DLD1 (cell line): ENCODE measurements around the gene SPINK4.

ENCODE experiments used
- in situ Hi-C: cut with HindIII; loops from 2 replicates; pipeline ENCODE4 v1.10.0; 2017; ENCODE audit warnings: low sequenced_read_pairs

The SPINK4 gene, protein sequence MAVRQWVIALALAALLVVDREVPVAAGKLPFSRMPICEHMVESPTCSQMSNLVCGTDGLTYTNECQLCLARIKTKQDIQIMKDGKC

DNA sequence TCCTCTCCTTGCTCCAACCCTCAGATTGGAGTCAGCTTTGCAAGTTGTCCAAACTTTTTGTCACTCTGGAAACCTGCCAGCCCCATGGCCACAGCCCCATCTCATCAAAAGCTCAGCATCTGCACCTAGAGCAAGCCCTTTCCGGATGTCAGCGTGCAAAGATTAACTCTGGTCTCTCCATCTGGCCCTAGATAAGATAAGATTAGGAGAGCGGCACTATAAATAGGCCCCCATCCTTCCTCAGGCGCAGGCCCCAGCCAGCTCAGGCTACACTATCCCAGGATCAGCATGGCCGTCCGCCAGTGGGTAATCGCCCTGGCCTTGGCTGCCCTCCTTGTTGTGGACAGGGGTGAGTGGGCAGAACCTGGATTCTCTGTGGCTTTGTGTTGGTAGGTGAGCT is at the start of gene SPINK4:
Gene SPINK4 (plus strand): TSS at position 247 of the 400 bp plus-strand sequence. CDS start 42 bp downstream, at position 289.
- in situ Hi-C loops = no loop called here

GRCh38 chr9:33192493-33193255 is 47.3 kb upstream of the SPINK4 start:
- in situ Hi-C loops = no loop called here

GRCh38 chr9:33193818-33194217 is 46.1 kb upstream of the SPINK4 start:
- in situ Hi-C loops = no loop called here

- in situ Hi-C loops = no loop called here
Observed at GRCh38 chr9:33196736-33197135, 43.2 kb upstream of the SPINK4 start.

DNA sequence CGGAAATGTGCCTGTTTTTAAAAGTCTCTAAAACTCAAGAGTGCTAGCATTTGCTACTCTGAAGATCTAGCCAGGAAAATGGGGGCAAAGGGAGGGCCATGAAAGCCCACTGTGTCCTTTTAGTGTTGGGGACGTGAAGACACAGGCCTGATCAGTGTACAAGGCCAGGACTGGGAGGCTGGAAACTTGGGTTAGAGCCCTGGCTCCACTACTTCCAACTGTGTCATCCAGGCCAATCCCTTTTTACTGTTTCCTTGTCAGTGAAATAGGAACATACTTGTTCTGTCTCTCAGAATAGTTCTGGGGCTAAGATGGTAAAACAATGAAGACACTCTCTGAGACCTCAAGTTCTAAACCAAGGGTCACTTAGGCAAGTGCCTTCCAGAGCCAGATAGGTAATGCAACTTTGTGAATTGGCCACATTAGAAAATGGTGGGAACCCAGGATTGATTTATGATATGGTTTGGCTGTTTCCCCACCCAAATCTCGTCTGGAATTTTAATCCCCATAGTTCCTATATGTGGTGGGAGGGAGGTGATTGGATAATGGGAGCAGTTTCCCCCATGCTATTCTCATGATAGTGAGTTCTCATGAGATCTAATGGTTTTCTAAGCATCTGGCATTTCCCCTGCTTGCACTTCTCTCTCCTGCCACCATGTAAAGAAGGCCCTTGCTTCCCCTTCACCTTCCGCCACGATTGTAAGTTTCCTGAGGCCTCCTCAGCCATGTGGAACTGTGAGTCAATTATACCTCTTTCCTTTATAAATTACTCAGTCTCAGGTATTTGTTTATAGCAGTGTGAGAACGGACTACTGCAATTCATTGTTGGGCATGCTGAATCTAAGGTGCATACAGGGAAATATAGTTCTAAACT is 42.5 kb upstream of the SPINK4 start:
- in situ Hi-C loops = no loop called here

DNA sequence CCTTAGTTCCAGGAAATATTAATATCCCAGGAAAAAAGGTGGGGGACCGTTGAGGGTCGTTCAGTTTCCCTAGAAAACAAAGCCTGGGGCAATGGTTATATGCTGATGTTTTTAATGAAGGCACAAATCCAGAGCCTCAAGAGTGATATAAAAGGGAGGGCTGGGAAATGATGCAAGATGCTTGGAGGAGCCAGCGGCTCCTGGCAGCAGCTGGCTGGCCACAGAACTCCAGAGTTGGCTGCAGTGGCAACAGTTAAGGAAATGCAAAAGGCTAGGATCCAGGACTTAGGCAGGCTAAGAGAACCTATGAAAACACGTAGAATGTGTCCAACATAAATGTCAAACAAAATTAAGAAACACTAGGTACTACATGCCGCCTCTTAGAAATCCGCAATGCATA is 41.8 kb upstream of the SPINK4 start:
- in situ Hi-C loops = no loop called here

DNA sequence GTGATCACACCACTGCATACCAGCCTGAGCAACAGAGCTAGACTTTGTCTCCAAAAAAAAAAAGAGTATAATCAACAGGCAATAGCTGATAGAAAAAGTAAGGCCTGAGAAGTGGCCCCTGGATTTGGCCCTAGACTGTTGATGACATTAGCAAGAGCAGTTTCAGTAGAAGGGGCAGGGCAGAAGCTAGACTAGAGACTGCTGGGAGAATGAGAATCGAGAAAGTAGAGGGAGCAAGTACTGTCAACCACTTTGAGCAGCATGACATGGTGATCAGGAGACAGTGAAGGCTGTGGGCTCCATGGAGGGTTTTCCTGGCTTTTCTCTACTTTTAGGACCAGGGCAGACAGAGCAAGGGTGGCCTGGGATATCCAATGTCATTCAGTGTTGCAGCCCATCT is 37.9 kb upstream of the SPINK4 start:
- in situ Hi-C loops = no loop called here

DNA sequence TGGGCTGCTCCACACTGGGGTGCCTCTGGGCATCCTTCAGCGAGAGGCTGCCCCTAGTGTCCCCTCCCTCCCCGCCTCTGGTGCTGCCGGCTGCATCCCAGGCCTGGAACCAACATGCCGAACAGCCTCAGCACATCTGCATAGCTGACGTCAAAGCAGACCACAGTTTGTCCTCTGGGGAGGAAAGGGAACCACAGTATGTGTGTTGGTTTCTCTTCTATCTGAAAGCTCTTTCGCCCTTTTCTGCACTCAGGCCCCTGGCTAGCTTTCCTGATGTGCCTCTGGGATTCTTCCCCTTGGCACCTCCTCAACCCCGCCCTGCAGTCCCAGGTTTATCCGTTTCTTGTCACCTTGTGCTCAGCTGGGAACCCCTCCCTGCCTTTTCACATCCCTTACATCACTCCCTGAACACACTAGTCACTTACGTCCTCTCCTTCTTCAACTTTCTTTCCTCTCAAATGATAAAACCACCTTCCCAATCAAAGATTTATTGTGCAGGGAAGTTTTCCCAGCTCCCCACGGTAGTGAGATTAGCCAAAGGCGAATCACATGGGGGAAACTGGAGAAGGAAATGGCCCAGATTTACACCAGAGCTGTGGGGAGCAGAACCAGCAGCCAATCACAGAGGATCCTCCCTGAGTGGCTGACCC is 37.3 kb upstream of the SPINK4 start:
- in situ Hi-C loops = no loop called here

DNA sequence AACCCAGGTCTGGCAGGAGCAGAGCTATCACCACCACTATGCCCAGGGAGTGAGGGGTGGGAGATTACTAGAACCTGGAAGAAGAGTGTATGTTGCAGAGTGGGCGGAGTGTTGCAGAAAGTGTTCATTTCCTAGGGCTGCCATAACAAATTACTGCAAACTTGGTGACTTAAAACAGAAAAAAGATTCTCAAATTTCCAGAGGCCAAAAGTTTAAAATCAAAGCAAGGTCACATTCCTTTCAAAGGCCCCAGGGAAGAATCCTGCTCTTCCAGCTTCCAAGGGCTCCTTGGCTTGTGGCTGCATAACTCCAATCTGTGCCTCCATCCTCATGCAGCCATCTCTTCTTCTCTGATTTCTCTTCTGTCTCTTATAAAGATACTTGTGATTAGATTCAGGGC is 30.6 kb upstream of the SPINK4 start:
- in situ Hi-C loops = no loop called here

- in situ Hi-C loops = no loop called here
Observed at GRCh38 chr9:33210006-33210715, 29.8 kb upstream of the SPINK4 start.

- in situ Hi-C loops = no loop called here
Observed at GRCh38 chr9:33211695-33212393, 28.1 kb upstream of the SPINK4 start.

DNA sequence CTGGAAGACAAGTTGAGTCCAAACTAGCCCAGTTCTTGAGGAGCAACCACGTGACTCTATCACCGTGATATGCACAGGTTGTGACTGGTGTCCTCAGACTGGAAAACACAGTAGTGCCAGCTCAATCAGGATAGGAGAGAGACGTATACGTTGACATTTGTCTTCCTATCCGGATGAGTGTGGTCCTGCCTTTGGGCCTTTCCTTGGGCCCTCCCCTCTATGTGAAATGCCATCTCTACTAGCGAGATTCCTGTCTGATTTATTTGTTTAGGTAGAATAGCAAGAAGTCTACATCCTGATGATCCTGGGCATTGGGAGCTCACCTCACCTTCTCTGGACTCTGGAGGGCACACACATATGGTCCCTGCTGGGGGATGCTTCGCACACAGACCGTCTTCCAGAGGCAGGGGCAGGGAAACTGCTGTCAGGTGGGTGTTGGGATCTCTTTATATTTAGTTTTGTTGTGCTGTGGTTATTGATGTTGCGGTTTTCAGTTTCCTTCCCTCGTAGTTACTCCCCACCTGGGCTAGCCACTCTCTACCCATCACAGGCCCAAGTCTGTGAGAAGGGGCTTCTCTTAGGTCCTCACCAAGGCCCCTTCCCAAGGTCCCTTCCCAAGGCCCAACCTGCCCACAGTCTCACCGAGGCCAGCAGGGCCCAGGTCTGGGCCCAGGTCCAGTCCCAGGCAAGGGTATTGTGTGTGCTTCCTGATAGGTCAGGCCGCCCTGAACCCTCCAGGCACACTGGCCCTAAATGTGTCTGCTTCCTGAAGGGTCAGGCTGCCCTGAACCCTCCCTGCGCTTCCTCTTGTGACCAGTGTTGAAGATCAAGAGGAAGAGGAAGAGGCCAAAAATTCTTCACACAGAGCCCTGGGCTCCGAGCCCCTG is 19.0 kb upstream of the SPINK4 start:
- in situ Hi-C loops = no loop called here

GRCh38 chr9:33221568-33221884 is 18.4 kb upstream of the SPINK4 start:
- in situ Hi-C loops = no loop called here

GRCh38 chr9:33222031-33222430 is 17.9 kb upstream of the SPINK4 start:
- in situ Hi-C loops = no loop called here

DNA sequence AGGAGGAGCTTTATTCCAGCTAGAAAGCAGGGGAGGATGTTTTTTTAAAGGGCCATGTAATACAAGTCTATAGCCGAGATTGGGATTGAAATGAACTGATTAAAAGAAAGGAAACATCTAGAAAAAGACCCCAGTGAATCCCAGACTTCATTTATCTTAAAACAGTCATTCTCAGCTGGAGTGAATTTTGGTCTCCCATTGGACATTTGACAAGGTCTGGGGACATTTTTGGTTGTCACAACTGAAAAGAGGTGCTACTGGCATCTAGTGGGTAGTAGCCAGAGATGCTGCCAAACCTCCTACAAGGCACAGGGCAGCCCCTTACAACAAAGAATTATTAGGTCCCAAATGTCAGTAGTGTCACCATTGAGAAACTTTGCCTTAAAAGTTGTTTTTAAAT is 16.3 kb upstream of the SPINK4 start:
- in situ Hi-C loops = no loop called here

- in situ Hi-C loops = no loop called here
Observed at GRCh38 chr9:33225319-33226147, 14.4 kb upstream of the SPINK4 start.

- in situ Hi-C loops = no loop called here
Observed at GRCh38 chr9:33227008-33227398, 13.0 kb upstream of the SPINK4 start.

DNA sequence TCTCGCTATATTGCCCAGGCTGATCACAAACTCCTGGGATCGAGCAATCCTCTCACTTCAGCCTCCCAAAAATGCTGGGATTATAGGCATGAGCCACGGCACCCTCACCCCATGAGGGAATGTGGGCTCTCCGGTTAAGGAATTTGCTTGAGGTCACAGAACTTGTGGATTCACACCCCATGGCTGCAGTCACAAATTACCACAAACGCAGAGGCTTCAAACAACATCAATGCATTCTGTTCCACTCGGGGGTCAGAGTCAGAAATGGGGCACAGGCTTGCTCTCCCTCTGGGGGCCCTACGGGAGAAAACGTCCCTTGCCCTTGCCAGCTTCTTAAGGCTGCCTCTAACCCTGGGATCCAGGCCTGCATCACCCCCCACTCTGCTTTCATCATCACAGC is 12.2 kb upstream of the SPINK4 start:
- in situ Hi-C loops = no loop called here

- in situ Hi-C loops = no loop called here
Observed at GRCh38 chr9:33228606-33229005, 11.4 kb upstream of the SPINK4 start.
